ENCODE results near the gene FHIT.

- no peak for TF ChIP-seq CTCF (conservative IDR thresholded peaks at IDR 0.05; ENCODE audit: low read depth, low read length)
- no peak for TF ChIP-seq MXI1 (IDR thresholded peaks at IDR 0.05; ENCODE audit: borderline replicate concordance, low read depth, low read length)
- no peak for TF ChIP-seq POLR2A (IDR thresholded peaks at IDR 0.05; ENCODE audit: low read depth, low read length)
- TF ChIP-seq MAFK (IDR thresholded peaks at IDR 0.05; ENCODE audit: low read depth, low read length): no peak
- TF ChIP-seq, protein P1, sequence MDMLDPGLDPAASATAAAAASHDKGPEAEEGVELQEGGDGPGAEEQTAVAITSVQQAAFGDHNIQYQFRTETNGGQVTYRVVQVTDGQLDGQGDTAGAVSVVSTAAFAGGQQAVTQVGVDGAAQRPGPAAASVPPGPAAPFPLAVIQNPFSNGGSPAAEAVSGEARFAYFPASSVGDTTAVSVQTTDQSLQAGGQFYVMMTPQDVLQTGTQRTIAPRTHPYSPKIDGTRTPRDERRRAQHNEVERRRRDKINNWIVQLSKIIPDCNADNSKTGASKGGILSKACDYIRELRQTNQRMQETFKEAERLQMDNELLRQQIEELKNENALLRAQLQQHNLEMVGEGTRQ (IDR thresholded peaks at IDR 0.05; ENCODE audit: low read depth, low read length): no peak; the same call in 1 of the 2 replicates
- no peak for TF ChIP-seq CHD1 (IDR thresholded peaks at IDR 0.05; ENCODE audit: low read depth, low read length)
- no peak for TF ChIP-seq FOS (IDR thresholded peaks at IDR 0.05; ENCODE audit: low read depth, low read length)
Observed at GRCh38 chr3:60555686-60556354, 695.4 kb downstream of the FHIT start.
